IMR-90 (cell line): ENCODE results near the gene ULBP2.

Experiments used
- BHLHE40 ChIP-seq: fragments of 150-350 bp; IDR thresholded peaks from 2 replicates; pipeline ENCODE4 v1.6.1; 2016; ENCODE audit warnings: mild to moderate bottlenecking, low read depth, low read length
- CEBPB ChIP-seq: IDR thresholded peaks from 2 replicates; pipeline ENCODE4 v1.6.1; 2012; ENCODE audit warnings: low read depth, low read length, improper control_type of control experiment
- FOS ChIP-seq: fragments of 150-350 bp; IDR thresholded peaks from 2 replicates; pipeline ENCODE4 v1.6.1; 2016; ENCODE audit warnings: low read depth, low read length
- MAZ ChIP-seq: IDR thresholded peaks from 2 replicates; pipeline ENCODE4 v1.6.1; 2012; ENCODE audit warnings: low read depth, mild to moderate bottlenecking, low read length, improper control_type of control experiment, moderate library complexity, borderline replicate concordance
- MXI1 ChIP-seq: IDR thresholded peaks from 2 replicates; pipeline ENCODE4 v1.6.1; 2012; ENCODE audit warnings: low read depth, mild to moderate bottlenecking, low read length, moderate library complexity, borderline replicate concordance
- NFE2L2 ChIP-seq: fragments of 150-350 bp; IDR thresholded peaks from 2 replicates; pipeline ENCODE4 v1.6.1; 2016; ENCODE audit warnings: low read depth, mild to moderate bottlenecking, low read length
- POLR2A ChIP-seq: IDR thresholded peaks from 2 replicates; pipeline ENCODE4 v1.6.1; 2012; ENCODE audit warnings: mild to moderate bottlenecking, low read depth, low read length
- RAD21 ChIP-seq: IDR thresholded peaks from 2 replicates; pipeline ENCODE4 v1.6.1; 2012; ENCODE audit warnings: low read length, improper control_type of control experiment
- RCOR1 ChIP-seq: IDR thresholded peaks from 2 replicates; pipeline ENCODE4 v1.6.1; 2012; ENCODE audit warnings: mild to moderate bottlenecking, low read length, improper control_type of control experiment; ENCODE audit not compliant: insufficient replicate concordance
- RFX5 ChIP-seq: IDR thresholded peaks from 2 replicates; pipeline ENCODE4 v1.8.0; 2012; ENCODE audit warnings: low read depth, mild to moderate bottlenecking, low read length, moderate library complexity
- SMC3 ChIP-seq: fragments of 150-350 bp; IDR thresholded peaks from 2 replicates; pipeline ENCODE4 v1.6.1; 2016; ENCODE audit warnings: low read depth, mild to moderate bottlenecking, antibody characterized with exemption, low read length, moderate library complexity
- TF ChIP-seq, protein P1 (sequence below): conservative IDR thresholded peaks from 2 replicates; pipeline ENCODE4 v1.5.1; 2012; ENCODE audit warnings: mild to moderate bottlenecking, low read depth, low read length, improper control_type of control experiment
- TF ChIP-seq, protein P2 (sequence below): fragments of 150-350 bp; IDR thresholded peaks from 2 replicates; pipeline ENCODE4 v1.6.1; 2017; ENCODE audit warnings: mild to moderate bottlenecking, antibody characterized with exemption, low read length, low read depth

DNA sequence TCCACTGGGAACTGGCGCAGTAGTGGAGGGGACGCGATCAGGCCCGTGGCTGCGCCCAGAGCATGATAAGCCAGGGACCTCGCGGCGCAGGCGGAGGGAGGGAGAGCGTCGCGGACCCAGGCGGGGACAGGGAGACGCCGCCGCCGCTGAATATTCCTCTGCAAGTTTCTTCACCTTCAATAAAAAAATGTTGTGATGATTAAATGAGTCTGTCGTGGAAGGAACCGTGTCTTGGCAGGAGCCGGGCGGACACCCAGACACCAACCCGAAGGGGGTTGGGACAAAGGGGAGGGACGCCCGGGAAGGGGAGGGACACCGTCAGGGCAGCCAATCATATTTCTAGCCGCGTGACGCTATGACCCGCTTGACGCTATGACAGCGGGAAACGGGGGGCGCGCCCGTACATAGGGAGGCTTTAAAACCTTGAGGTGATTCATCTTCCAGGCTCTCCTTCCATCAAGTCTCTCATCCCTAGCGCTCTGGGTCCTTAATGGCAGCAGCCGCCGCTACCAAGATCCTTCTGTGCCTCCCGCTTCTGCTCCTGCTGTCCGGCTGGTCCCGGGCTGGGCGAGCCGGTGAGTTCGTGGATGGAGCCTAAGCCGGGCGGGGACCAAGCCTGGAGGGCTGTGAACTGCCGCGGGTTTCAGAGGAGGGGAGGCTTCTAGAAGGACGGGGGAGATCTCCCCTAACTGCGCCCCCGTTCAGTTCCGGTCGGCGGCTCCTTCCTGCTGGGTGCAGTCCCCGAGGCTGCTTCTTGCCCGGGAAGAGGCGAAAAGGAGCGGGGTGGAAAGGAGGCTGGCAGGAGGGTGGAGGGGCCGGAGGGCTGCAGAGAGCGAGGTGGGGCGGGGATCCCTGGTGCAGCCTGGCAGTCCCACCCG is at the start of gene ULBP2:
- TF ChIP-seq, protein P1, sequence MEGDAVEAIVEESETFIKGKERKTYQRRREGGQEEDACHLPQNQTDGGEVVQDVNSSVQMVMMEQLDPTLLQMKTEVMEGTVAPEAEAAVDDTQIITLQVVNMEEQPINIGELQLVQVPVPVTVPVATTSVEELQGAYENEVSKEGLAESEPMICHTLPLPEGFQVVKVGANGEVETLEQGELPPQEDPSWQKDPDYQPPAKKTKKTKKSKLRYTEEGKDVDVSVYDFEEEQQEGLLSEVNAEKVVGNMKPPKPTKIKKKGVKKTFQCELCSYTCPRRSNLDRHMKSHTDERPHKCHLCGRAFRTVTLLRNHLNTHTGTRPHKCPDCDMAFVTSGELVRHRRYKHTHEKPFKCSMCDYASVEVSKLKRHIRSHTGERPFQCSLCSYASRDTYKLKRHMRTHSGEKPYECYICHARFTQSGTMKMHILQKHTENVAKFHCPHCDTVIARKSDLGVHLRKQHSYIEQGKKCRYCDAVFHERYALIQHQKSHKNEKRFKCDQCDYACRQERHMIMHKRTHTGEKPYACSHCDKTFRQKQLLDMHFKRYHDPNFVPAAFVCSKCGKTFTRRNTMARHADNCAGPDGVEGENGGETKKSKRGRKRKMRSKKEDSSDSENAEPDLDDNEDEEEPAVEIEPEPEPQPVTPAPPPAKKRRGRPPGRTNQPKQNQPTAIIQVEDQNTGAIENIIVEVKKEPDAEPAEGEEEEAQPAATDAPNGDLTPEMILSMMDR: no peak
- TF ChIP-seq, protein P2, sequence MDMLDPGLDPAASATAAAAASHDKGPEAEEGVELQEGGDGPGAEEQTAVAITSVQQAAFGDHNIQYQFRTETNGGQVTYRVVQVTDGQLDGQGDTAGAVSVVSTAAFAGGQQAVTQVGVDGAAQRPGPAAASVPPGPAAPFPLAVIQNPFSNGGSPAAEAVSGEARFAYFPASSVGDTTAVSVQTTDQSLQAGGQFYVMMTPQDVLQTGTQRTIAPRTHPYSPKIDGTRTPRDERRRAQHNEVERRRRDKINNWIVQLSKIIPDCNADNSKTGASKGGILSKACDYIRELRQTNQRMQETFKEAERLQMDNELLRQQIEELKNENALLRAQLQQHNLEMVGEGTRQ: peak; percentile 55; the same call in 1 of the 2 replicates
- TF ChIP-seq POLR2A (peak; percentile 83), CEBPB (no peak), SMC3 (no peak), FOS (0 out of 2 replicates have a peak, but pooled peaks have one; percentile 4), RFX5 (no peak), NFE2L2 (no peak), RCOR1 (no peak), RAD21 (no peak; the same call in 1 of the 2 replicates), MXI1 (no peak; the same call in 1 of the 2 replicates), BHLHE40 (no peak), MAZ (no peak)
